Forelimb muscle (tissue), 1 donor: Measurements from ENCODE around the gene PHF5A. TPM values are rescaled to one million over a fixed set of nuclear protein-coding genes. Genes with fewer than 3 reads are reported as not detected.

Source experiments
- DNase-seq: peaks from one replicate; pipeline ENCODE4 v3.0.0-alpha.2; 2013; ENCODE audit warnings: low read depth
- polyA plus RNA-seq: library from polyadenylated mRNA; unstranded; fragments of 120-200 nt; gene quantifications from one replicate; pipeline ENCODE4 v1.2.1, GENCODE V29; 2013; ENCODE audit not compliant: insufficient read length

The PHF5A gene
- polyA plus RNA-seq = 37.9 TPM

- DNase-seq = peak; percentile 97
Observed at GRCh38 chr22:41468381-41469217, at the start of gene PHF5A, which contains the start of gene ACO2. PHF5A (minus strand) TSS chr22:41468692; CDS start chr22:41468653, 39 bp downstream. ACO2 (plus strand) TSS chr22:41469117; CDS start chr22:41469147, 30 bp downstream.

GRCh38 chr22:41518048-41518347, 49.5 kb upstream of the PHF5A start:
- no peak for DNase-seq

- DNase-seq = no peak
Observed at GRCh38 chr22:41517172-41518047, 48.9 kb upstream of the PHF5A start.

GRCh38 chr22:41516462-41516861, 48.0 kb upstream of the PHF5A start:
- no peak for DNase-seq

GRCh38 chr22:41513391-41513790, 44.9 kb upstream of the PHF5A start:
- DNase-seq = no peak

- no peak for DNase-seq
Observed at GRCh38 chr22:41512421-41513194, 44.1 kb upstream of the PHF5A start.

GRCh38 chr22:41511521-41511968, 43.1 kb upstream of the PHF5A start:
- DNase-seq = no peak

GRCh38 chr22:41508770-41509170, 40.3 kb upstream of the PHF5A start:
- DNase-seq = no peak

GRCh38 chr22:41507330-41508063, 39.0 kb upstream of the PHF5A start:
- DNase-seq = no peak

- no peak for DNase-seq
Observed at GRCh38 chr22:41505511-41506220, 37.2 kb upstream of the PHF5A start.

- DNase-seq = no peak
Observed at GRCh38 chr22:41504816-41505215, 36.3 kb upstream of the PHF5A start.

GRCh38 chr22:41504397-41504796, 35.9 kb upstream of the PHF5A start:
- DNase-seq = no peak

GRCh38 chr22:41501209-41501608, 32.7 kb upstream of the PHF5A start:
- no peak for DNase-seq

- DNase-seq = no peak
Observed at GRCh38 chr22:41500303-41500702, 31.8 kb upstream of the PHF5A start.

GRCh38 chr22:41499624-41500280, 31.3 kb upstream of the PHF5A start:
- no peak for DNase-seq

GRCh38 chr22:41498303-41498835, 29.9 kb upstream of the PHF5A start:
- DNase-seq = no peak

GRCh38 chr22:41491374-41492100, 23.0 kb upstream of the PHF5A start:
- DNase-seq = peak; percentile 19

GRCh38 chr22:41488596-41489385, 20.3 kb upstream of the PHF5A start:
- no peak for DNase-seq
